Activated naive CD4-positive, alpha-beta T cell treated with anti-CD3 and anti-CD28 coated beads for 36 hours (primary cell): ENCODE results near the gene MMGT1. TPM values are rescaled to one million over a fixed set of nuclear protein-coding genes. Genes with fewer than 3 reads are reported as not detected.
"Not testable (repeated sequence)": the region's sequence is repeated elsewhere in the genome, so short reads cannot be mapped to it uniquely, and the experiment has no call there.

Source experiments
- CTCF ChIA-PET: fragments of 350-600 bp; sonication (Branson Sonifier 250); formaldehyde crosslinking; loops from one replicate; lab custom pipeline; 2021; ENCODE audit warnings: antibody characterized with exemption; lab: Charles Lee
- DNase-seq: peaks from one replicate; pipeline ENCODE4 v3.0.0-alpha.2; 2020
- H3K27ac Mint-ChIP-seq: one replicate; pipeline ENCODE4 v1.8.0; 2021; ENCODE audit warnings: mild to moderate bottlenecking, mixed read lengths
- H3K27me3 Mint-ChIP-seq: one replicate; pipeline ENCODE4 v1.8.0; 2021; ENCODE audit warnings: low read depth, mixed read lengths
- H3K36me3 Mint-ChIP-seq: one replicate; pipeline ENCODE4 v1.8.0; 2021; ENCODE audit warnings: low read depth, mixed read lengths
- H3K4me1 Mint-ChIP-seq: one replicate; pipeline ENCODE4 v1.8.0; 2021; ENCODE audit warnings: low read depth, mixed read lengths
- H3K4me3 Mint-ChIP-seq: one replicate; pipeline ENCODE4 v1.8.0; 2021; ENCODE audit warnings: mild to moderate bottlenecking, moderate library complexity, mixed read lengths
- H3K9me3 Mint-ChIP-seq: one replicate; pipeline ENCODE4 v1.8.0; 2021; ENCODE audit warnings: mixed read lengths
- intact Hi-C: fragments of 100-400 bp; cut with micrococcal nuclease; formaldehyde crosslinking; loops from one replicate; pipeline ENCODE4 v1.15.1; 2023
- total RNA-seq, 2 experiments: library from RNA; stranded (reverse); gene quantifications; one replicate each; pipeline ENCODE4 v1.2.3, GENCODE V29; 2021

The MMGT1 gene
- total RNA-seq, 2 experiments from 2014 or later: 17.0 to 17.1 TPM

GRCh38 chrX:135981668-135982067, 7.9 kb upstream of the MMGT1 start:
- Mint-ChIP-seq H3K27ac (no peak overlapping the region), H3K27me3 (no peaks in the 10 kb centered on the region), H3K36me3 (no peaks in the 10 kb centered on the region), H3K4me3 (no peak overlapping the region), H3K9me3 (no peaks in the 10 kb centered on the region), H3K4me1 (peaks cover 37% of the 10 kb centered on the region)
- CTCF ChIA-PET: interaction anchor here (0.5 kb wide), 1 partner anchor 240 kb away, joined by 3 read pairs; no protein-coding TSS in a partner anchor
- intact Hi-C loops: loop anchor here (10.0 kb wide), 1 partner anchor 713 kb away; no protein-coding TSS in a partner anchor
- DNase-seq: no peak

- intact Hi-C loops: loop anchor here (10.0 kb wide), 1 partner anchor 714 kb away; no protein-coding TSS in a partner anchor
These were observed 7.2 kb upstream of the MMGT1 start for GRCh38 chrX:135981010-135981409.

GRCh38 chrX:135977611-135978010, 3.8 kb upstream of the MMGT1 start:
- no peak for DNase-seq
- Mint-ChIP-seq H3K27me3 (no peaks in the 10 kb centered on the region), H3K9me3 (no peaks in the 10 kb centered on the region), H3K36me3 (no peaks in the 10 kb centered on the region), H3K4me1 (peaks cover 23% of the 10 kb centered on the region), H3K27ac (no peak overlapping the region), H3K4me3 (no peak overlapping the region)
- CTCF ChIA-PET: no interaction called here
- intact Hi-C loops: loop anchor here (10.0 kb wide), 1 partner anchor 937 kb away; no protein-coding TSS in a partner anchor

More at GRCh38 chrX:135981010-135981409, 7.2 kb upstream of the MMGT1 start:
- Mint-ChIP-seq H3K36me3 (no peaks in the 10 kb centered on the region), H3K9me3 (no peaks in the 10 kb centered on the region), H3K27me3 (no peaks in the 10 kb centered on the region), H3K4me1 (peaks cover 35% of the 10 kb centered on the region), H3K27ac (no peak overlapping the region), H3K4me3 (no peak overlapping the region)
- CTCF ChIA-PET: no interaction called here
- DNase-seq: no peak

- no peak for DNase-seq
- no peak overlapping the region for H3K4me3 Mint-ChIP-seq
- intact Hi-C loops: loop anchor here (2.0 to 10.0 kb wide), 2 partner anchors 455 to 939 kb away; partner anchors contain the start of gene INTS6L
These were observed 1.6 kb upstream of the MMGT1 start for GRCh38 chrX:135975421-135975820.

GRCh38 chrX:135974279-135974856, 580 bp upstream of the MMGT1 start:
- peaks cover 23% of the 10 kb centered on the region for H3K4me1 Mint-ChIP-seq
- CTCF ChIA-PET: interaction anchor here (0.5 to 1.0 kb wide), 2 partner anchors 10 to 66 kb away, joined by 3 to 4 read pairs; no protein-coding TSS in a partner anchor
- intact Hi-C loops: loop anchor here (1.0 to 10.0 kb wide), 4 partner anchors 11 to 940 kb away; partner anchors contain the start of genes FHL1, INTS6L and SLC9A6
- no peak overlapping the region for H3K27ac Mint-ChIP-seq
- DNase-seq: peak; percentile 67
- no peaks in the 10 kb centered on the region for H3K36me3 Mint-ChIP-seq
- no peaks in the 10 kb centered on the region for H3K27me3 Mint-ChIP-seq
- peak overlapping the region; percentile 67 for H3K4me3 Mint-ChIP-seq
- no peaks in the 10 kb centered on the region for H3K9me3 Mint-ChIP-seq

More at GRCh38 chrX:135975421-135975820, 1.6 kb upstream of the MMGT1 start:
- no peaks in the 10 kb centered on the region for H3K27me3 Mint-ChIP-seq
- no peaks in the 10 kb centered on the region for H3K36me3 Mint-ChIP-seq
- H3K9me3 Mint-ChIP-seq: no peaks in the 10 kb centered on the region
- H3K27ac Mint-ChIP-seq: no peak overlapping the region
- CTCF ChIA-PET: no interaction called here
- H3K4me1 Mint-ChIP-seq: peaks cover 22% of the 10 kb centered on the region

GRCh38 chrX:135973025-135973547, 702 bp downstream of the MMGT1 start:
- DNase-seq: peak; percentile 16
- CTCF ChIA-PET: no interaction called here
- intact Hi-C loops: loop anchor here (1.0 to 10.0 kb wide), 3 partner anchors 174 to 942 kb away; partner anchors contain the start of genes FHL1 and HTATSF1
- Mint-ChIP-seq H3K27ac (peak overlapping the region; percentile 92), H3K4me1 (peaks cover 23% of the 10 kb centered on the region), H3K27me3 (no peaks in the 10 kb centered on the region), H3K4me3 (peak overlapping the region; percentile 95), H3K36me3 (no peaks in the 10 kb centered on the region), H3K9me3 (no peaks in the 10 kb centered on the region)

GRCh38 chrX:135951291-135951690, 22.5 kb downstream of the MMGT1 start:
- H3K4me1 Mint-ChIP-seq: no peaks in the 10 kb centered on the region
- no peak overlapping the region for H3K4me3 Mint-ChIP-seq
- DNase-seq: no peak
- CTCF ChIA-PET: no interaction called here
- no peaks in the 10 kb centered on the region for H3K27me3 Mint-ChIP-seq
- H3K9me3 Mint-ChIP-seq: no peaks in the 10 kb centered on the region
- intact Hi-C loops: no loop called here
- no peaks in the 10 kb centered on the region for H3K36me3 Mint-ChIP-seq
- no peak overlapping the region for H3K27ac Mint-ChIP-seq

- intact Hi-C loops: no loop called here
These were observed 29.3 kb downstream of the MMGT1 start for GRCh38 chrX:135944486-135944885.

GRCh38 chrX:135931644-135932487, 41.9 kb downstream of the MMGT1 start:
- H3K27me3 Mint-ChIP-seq: no peaks in the 10 kb centered on the region
- CTCF ChIA-PET: interaction anchor here (0.5 to 1.4 kb wide), 3 partner anchors 189 to 443 kb away, joined by 4 to 7 read pairs (median 4); no protein-coding TSS in a partner anchor
- H3K36me3 Mint-ChIP-seq: no peaks in the 10 kb centered on the region
- no peak overlapping the region for H3K27ac Mint-ChIP-seq
- DNase-seq: peak; percentile 57
- H3K9me3 Mint-ChIP-seq: no peaks in the 10 kb centered on the region
- intact Hi-C loops: loop anchor here (2.0 kb wide), 1 partner anchor 341 kb away; no protein-coding TSS in a partner anchor
- no peaks in the 10 kb centered on the region for H3K4me1 Mint-ChIP-seq
- H3K4me3 Mint-ChIP-seq: no peak overlapping the region

More at GRCh38 chrX:135944486-135944885, 29.3 kb downstream of the MMGT1 start:
- Mint-ChIP-seq H3K9me3 (no peaks in the 10 kb centered on the region), H3K27me3 (no peaks in the 10 kb centered on the region), H3K36me3 (peaks cover 6% of the 10 kb centered on the region), H3K27ac (no peak overlapping the region), H3K4me3 (no peak overlapping the region), H3K4me1 (no peaks in the 10 kb centered on the region)
- DNase-seq: no peak
- CTCF ChIA-PET: no interaction called here

- no peak for DNase-seq
- CTCF ChIA-PET: no interaction called here
- no peak overlapping the region for H3K27ac Mint-ChIP-seq
- no peaks in the 10 kb centered on the region for H3K36me3 Mint-ChIP-seq
- H3K9me3 Mint-ChIP-seq: no peaks in the 10 kb centered on the region
- no peaks in the 10 kb centered on the region for H3K27me3 Mint-ChIP-seq
- intact Hi-C loops: loop anchor here (10.0 kb wide), 1 partner anchor 237 kb away; no protein-coding TSS in a partner anchor
- no peaks in the 10 kb centered on the region for H3K4me1 Mint-ChIP-seq
- H3K4me3 Mint-ChIP-seq: no peak overlapping the region
These were observed 45.9 kb downstream of the MMGT1 start for GRCh38 chrX:135927897-135928296.

GRCh38 chrX:135923353-135923752, 50.4 kb downstream of the MMGT1 start:
- Mint-ChIP-seq H3K27ac (no peak overlapping the region), H3K4me1 (no peaks in the 10 kb centered on the region), H3K36me3 (no peaks in the 10 kb centered on the region), H3K4me3 (no peak overlapping the region), H3K9me3 (no peaks in the 10 kb centered on the region), H3K27me3 (no peaks in the 10 kb centered on the region)
- DNase-seq: peak; percentile 8
- intact Hi-C loops: loop anchor here (10.0 kb wide), 1 partner anchor 241 kb away; no protein-coding TSS in a partner anchor
- CTCF ChIA-PET: interaction anchor here (0.8 kb wide), 1 partner anchor 255 kb away, joined by 3 read pairs; no protein-coding TSS in a partner anchor

- H3K9me3 Mint-ChIP-seq, H3K27ac Mint-ChIP-seq, H3K36me3 Mint-ChIP-seq, H3K27me3 Mint-ChIP-seq, H3K4me1 Mint-ChIP-seq, CTCF ChIA-PET, DNase-seq, H3K4me3 Mint-ChIP-seq: not testable (repeated sequence)
- intact Hi-C loops: loop anchor here (10.0 kb wide), 1 partner anchor 244 kb away; no protein-coding TSS in a partner anchor
These were observed 53.3 kb downstream of the MMGT1 start for GRCh38 chrX:135920516-135920915.
